ENCODE results near the gene ENOX2.

DNA sequence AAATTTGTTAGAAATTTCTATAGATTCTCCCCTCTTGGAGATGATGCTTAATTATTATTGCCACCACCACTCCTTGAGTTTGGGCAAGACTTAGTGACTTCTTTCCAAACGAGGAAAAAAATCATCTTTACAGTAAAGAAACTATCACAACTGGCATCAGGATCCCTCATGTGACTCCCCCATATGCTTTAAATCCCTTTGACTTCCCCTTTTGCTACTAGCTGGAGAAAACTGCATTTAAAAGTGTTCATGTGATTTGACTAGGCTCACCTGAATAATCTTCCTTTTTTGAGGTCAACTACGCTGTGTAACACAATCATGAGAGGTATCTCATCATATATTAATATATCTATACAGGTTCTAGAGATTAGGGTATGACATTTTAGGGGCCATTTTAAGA lies 30.3 kb upstream of the ENOX2 start:
- TF ChIP-seq, protein P1, sequence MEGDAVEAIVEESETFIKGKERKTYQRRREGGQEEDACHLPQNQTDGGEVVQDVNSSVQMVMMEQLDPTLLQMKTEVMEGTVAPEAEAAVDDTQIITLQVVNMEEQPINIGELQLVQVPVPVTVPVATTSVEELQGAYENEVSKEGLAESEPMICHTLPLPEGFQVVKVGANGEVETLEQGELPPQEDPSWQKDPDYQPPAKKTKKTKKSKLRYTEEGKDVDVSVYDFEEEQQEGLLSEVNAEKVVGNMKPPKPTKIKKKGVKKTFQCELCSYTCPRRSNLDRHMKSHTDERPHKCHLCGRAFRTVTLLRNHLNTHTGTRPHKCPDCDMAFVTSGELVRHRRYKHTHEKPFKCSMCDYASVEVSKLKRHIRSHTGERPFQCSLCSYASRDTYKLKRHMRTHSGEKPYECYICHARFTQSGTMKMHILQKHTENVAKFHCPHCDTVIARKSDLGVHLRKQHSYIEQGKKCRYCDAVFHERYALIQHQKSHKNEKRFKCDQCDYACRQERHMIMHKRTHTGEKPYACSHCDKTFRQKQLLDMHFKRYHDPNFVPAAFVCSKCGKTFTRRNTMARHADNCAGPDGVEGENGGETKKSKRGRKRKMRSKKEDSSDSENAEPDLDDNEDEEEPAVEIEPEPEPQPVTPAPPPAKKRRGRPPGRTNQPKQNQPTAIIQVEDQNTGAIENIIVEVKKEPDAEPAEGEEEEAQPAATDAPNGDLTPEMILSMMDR (IDR thresholded peaks at IDR 0.05), result no peak
- TF ChIP-seq EZH2 (IDR thresholded peaks at IDR 0.05; ENCODE audit: borderline replicate concordance, insufficient read depth, low read depth, low read length, poor library complexity, severe bottlenecking), result no peak
